ENCODE data around the gene CROCC.

DNA sequence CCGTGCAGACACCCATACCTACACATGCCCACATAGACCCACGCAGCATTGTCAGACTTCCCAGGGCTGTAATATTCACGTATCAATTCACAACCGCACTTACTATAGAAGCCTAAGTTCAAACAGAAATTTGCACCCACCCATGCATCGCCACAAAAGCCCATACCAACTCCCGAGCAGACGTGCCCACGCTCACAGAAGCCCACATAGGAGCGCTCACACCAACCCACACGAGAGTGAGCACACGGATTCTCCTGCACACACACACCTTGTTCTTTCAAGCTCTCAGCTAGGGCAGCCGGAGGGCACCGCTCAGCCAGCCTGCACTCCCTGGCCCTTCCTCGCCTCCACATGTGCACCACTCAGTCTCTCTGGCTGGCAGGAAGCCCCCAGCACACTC lies 54.1 kb downstream of the CROCC start:
- no peak for TF ChIP-seq POLR2A (IDR thresholded peaks at IDR 0.05; ENCODE audit: low read depth, low read length)
- no peak for TF ChIP-seq POLR2AphosphoS5 (IDR thresholded peaks at IDR 0.05; ENCODE audit: low read depth, low read length)
- no peak for TF ChIP-seq TAF1 (IDR thresholded peaks at IDR 0.05; ENCODE audit: low read depth, low read length)
